Measurements from ENCODE around the gene PHAF1. TPM values are rescaled to one million over a fixed set of nuclear protein-coding genes. Genes with fewer than 3 reads are reported as not detected.

The PHAF1 gene
- total RNA-seq, 1 experiment from 2014 or later, result 34.4 TPM

DNA sequence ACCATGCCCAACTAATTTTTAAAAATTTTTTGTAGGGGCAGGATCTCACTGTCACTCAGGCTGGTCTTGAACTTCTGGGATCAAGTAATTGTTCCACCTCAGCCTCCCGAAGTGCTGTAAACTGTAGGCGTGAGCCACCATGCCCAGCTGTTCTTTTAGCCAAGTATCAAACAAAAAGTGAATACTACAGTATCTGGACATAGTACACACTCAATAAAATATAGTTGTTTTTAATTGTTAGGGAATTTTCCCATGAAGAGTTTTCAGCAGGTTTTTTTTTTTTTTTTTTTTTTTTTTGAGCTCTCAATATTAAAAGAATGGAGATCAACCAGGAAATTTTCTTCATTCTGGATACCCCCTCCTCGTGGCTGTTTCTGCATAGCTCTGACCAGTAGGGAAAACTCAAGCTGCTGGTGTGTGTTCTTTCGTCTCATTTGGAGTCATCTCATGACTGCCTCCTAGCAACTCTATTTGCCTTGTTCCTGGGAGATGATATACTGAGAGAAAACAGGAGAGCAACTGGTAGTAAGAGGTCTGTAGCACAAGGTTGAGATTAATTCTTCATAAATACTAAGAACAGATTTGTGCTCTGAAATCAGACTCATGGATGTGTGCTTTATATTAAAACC lies 16.5 kb upstream of the PHAF1 start:
- no peaks in the 10 kb centered on the region for H3K9me3 Mint-ChIP-seq (ENCODE audit: unreplicated experiment)
- TF ChIP-seq, protein P1, sequence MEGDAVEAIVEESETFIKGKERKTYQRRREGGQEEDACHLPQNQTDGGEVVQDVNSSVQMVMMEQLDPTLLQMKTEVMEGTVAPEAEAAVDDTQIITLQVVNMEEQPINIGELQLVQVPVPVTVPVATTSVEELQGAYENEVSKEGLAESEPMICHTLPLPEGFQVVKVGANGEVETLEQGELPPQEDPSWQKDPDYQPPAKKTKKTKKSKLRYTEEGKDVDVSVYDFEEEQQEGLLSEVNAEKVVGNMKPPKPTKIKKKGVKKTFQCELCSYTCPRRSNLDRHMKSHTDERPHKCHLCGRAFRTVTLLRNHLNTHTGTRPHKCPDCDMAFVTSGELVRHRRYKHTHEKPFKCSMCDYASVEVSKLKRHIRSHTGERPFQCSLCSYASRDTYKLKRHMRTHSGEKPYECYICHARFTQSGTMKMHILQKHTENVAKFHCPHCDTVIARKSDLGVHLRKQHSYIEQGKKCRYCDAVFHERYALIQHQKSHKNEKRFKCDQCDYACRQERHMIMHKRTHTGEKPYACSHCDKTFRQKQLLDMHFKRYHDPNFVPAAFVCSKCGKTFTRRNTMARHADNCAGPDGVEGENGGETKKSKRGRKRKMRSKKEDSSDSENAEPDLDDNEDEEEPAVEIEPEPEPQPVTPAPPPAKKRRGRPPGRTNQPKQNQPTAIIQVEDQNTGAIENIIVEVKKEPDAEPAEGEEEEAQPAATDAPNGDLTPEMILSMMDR (IDR thresholded peaks at IDR 0.05; ENCODE audit: insufficient read depth in 1 of 2, low read depth in 1 of 2, low read length in 1 of 2, severe bottlenecking in 1 of 2, unreplicated experiment in 1 of 2), result no peak
- ChIA-PET CTCF (interaction anchor here (0.6 kb wide), 1 partner anchor 16 kb away, joined by 3 read pairs; the partner anchor contains the start of gene PHAF1), POLR2A (no interaction called here)
- no peak overlapping the region for H3K27ac Mint-ChIP-seq (ENCODE audit: unreplicated experiment)
- Histone ChIP-seq H3K9me3 (no peaks in the 10 kb centered on the region), H3K36me3 (ENCODE audit: control insufficient read depth, insufficient read depth, low read length) (no peaks in the 10 kb centered on the region; the same call in 1 of the 2 replicates), H3K27me3 (replicated peaks; ENCODE audit: control insufficient read depth, insufficient read depth, low read length) (no peaks in the 10 kb centered on the region), H3K4me1 (peaks cover 5% of the 10 kb centered on the region; the same call in 1 of the 2 replicates), H3K4me3 (ENCODE audit: low read depth, low read length) (no peak overlapping the region)
- H3K27me3 Mint-ChIP-seq (ENCODE audit: insufficient read depth, unreplicated experiment), result no peaks in the 10 kb centered on the region
- DNase-seq, result no peak
- peaks cover 28% of the 10 kb centered on the region for H3K36me3 Mint-ChIP-seq (ENCODE audit: insufficient read depth, unreplicated experiment)
- no TSS peak for BruUV-seq (replicated peaks)
- H3K4me3 Mint-ChIP-seq (ENCODE audit: unreplicated experiment), result no peak overlapping the region
- no peaks in the 10 kb centered on the region for H3K4me1 Mint-ChIP-seq (ENCODE audit: low read depth, unreplicated experiment)
- intact Hi-C loops (cut with micrococcal nuclease; ENCODE audit: unreplicated experiment), result no loop called here

DNA sequence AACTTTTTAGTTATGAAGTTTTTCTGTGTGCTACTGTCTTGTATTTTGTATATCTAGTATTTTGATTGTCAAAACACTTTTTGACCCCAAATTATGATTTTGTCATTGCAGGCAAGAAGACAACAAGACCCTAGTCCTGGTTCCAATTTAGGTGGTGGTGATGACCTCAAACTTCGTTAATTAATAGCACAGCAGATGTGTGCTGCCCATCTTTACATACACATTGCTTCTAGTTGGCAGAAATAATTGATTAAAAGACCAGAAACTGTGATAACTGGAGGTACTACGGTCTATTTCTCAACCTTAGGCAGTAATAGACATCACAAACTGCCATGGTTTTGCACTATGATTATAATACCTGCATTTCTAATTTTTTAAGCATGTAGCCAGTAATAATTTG lies 11.1 kb upstream of the PHAF1 start:
- BruUV-seq (replicated peaks), result no TSS peak
- no peak for DNase-seq
- no peaks in the 10 kb centered on the region for H3K9me3 ChIP-seq
- H3K9me3 Mint-ChIP-seq (ENCODE audit: unreplicated experiment), result no peaks in the 10 kb centered on the region
- ChIA-PET POLR2A (no interaction called here), CTCF (interaction anchor here (0.7 to 0.9 kb wide), 2 partner anchors 14 to 40 kb away, joined by 3 to 4 read pairs; no protein-coding TSS in a partner anchor)
- no peak overlapping the region for H3K4me3 ChIP-seq (ENCODE audit: low read depth, low read length)
- intact Hi-C loops (cut with micrococcal nuclease; ENCODE audit: unreplicated experiment), result no loop called here
- H3K4me3 Mint-ChIP-seq (ENCODE audit: unreplicated experiment), result no peak overlapping the region
- no peaks in the 10 kb centered on the region for H3K27me3 ChIP-seq (replicated peaks; ENCODE audit: control insufficient read depth, insufficient read depth, low read length)
- no peaks in the 10 kb centered on the region for H3K36me3 ChIP-seq (ENCODE audit: control insufficient read depth, insufficient read depth, low read length)
- H3K4me1 Mint-ChIP-seq (ENCODE audit: low read depth, unreplicated experiment), result no peaks in the 10 kb centered on the region
- H3K36me3 Mint-ChIP-seq (ENCODE audit: insufficient read depth, unreplicated experiment), result peaks cover 42% of the 10 kb centered on the region
- TF ChIP-seq, protein P1 (IDR thresholded peaks at IDR 0.05; ENCODE audit: insufficient read depth in 1 of 2, low read depth in 1 of 2, low read length in 1 of 2, severe bottlenecking in 1 of 2, unreplicated experiment in 1 of 2), result no peak
- H3K27ac Mint-ChIP-seq (ENCODE audit: unreplicated experiment), result no peak overlapping the region
- no peaks in the 10 kb centered on the region for H3K4me1 ChIP-seq
- H3K27me3 Mint-ChIP-seq (ENCODE audit: insufficient read depth, unreplicated experiment), result no peaks in the 10 kb centered on the region

DNA sequence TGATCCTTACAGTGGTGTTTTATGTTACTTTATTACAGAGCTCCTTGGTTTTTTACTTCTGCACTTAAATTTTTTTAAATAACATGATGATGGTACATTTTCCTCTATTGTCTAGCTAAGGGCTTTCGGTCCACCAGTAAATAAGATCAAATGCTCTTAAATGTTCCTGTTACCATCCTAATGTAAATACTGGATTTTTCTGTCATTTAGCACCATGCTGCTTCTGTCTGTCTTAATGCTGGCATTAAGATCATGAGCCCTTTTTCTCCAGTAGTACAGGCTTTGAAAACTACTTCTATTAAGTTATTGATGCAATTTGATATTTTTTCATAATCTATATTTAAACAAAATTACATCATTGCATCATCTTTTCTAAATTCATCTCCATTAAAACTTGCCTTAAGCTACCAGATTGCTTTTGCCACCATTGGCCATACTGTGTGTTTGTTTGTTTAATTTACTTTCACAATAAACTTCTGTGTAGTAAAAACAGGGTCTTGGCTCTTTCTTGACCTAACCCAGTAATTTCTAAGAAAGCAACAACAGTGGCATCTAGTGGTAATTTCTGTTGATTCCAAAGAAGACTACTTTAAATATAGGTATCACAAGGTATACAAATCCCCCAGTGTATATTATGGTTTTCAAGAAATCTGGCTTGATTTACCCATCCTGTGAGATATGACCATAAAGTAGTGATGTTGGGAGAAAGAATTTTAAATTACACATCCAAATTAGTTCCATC lies 9.0 kb upstream of the PHAF1 start:
- no peak overlapping the region for H3K27ac Mint-ChIP-seq (ENCODE audit: unreplicated experiment)
- H3K4me1 Mint-ChIP-seq (ENCODE audit: low read depth, unreplicated experiment), result no peaks in the 10 kb centered on the region
- TF ChIP-seq, protein P1 (IDR thresholded peaks at IDR 0.05; ENCODE audit: insufficient read depth in 1 of 2, low read depth in 1 of 2, low read length in 1 of 2, severe bottlenecking in 1 of 2, unreplicated experiment in 1 of 2), result peak in 1 of 2 experiments; percentile 37
- Histone ChIP-seq H3K4me3 (ENCODE audit: low read depth, low read length) (no peak overlapping the region), H3K36me3 (ENCODE audit: control insufficient read depth, insufficient read depth, low read length) (no peaks in the 10 kb centered on the region), H3K9me3 (no peaks in the 10 kb centered on the region), H3K27me3 (replicated peaks; ENCODE audit: control insufficient read depth, insufficient read depth, low read length) (no peaks in the 10 kb centered on the region), H3K4me1 (no peaks in the 10 kb centered on the region)
- no peak overlapping the region for H3K4me3 Mint-ChIP-seq (ENCODE audit: unreplicated experiment)
- intact Hi-C loops (cut with micrococcal nuclease; ENCODE audit: unreplicated experiment), result loop anchor here (1.0 to 5.0 kb wide), 3 partner anchors 33 to 123 kb away; no protein-coding TSS in a partner anchor
- ChIA-PET POLR2A (no interaction called here), CTCF (interaction anchor here (1.6 to 4.1 kb wide), 2 partner anchors 83 kb away, joined by 9 to 28 read pairs; no protein-coding TSS in a partner anchor)
- peak in 1 of 2 experiments; percentile 23 for DNase-seq
- no TSS peak for BruUV-seq (replicated peaks)
- peaks cover 43% of the 10 kb centered on the region for H3K36me3 Mint-ChIP-seq (ENCODE audit: insufficient read depth, unreplicated experiment)
- no peaks in the 10 kb centered on the region for H3K9me3 Mint-ChIP-seq (ENCODE audit: unreplicated experiment)
- no peaks in the 10 kb centered on the region for H3K27me3 Mint-ChIP-seq (ENCODE audit: insufficient read depth, unreplicated experiment)

Measured in Caco-2 (cell line).